GM18508 (cell line): ENCODE measurements around the gene NDRG4.

ENCODE experiments used
- ATAC-seq: cut with Tn5 transposase; IDR thresholded peaks from one replicate; pipeline ENCODE4 v1.9.1; 2021; ENCODE audit warnings: moderate number of reproducible peaks; ENCODE audit not compliant: insufficient read depth, unreplicated experiment

The NDRG4 gene

DNA sequence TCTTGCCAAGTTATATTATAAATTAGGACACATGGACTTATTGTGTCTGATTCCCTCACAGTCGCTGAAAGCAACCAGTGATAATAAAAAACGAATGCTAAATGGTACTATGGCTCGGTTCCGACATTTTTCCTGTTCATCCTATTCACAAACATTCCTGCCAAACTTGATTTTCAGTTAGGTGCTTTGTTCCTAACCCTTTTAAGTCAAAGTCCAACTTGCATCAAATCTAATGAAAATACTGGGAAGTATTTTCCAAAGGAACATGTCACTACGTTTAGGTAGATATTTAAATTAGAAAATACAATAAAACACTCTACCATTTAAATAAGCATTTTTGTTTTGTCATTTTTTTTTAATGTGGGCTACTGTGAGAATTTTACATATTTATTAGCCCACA is 36.3 kb downstream of the NDRG4 start:
- ATAC-seq, result no peak

DNA sequence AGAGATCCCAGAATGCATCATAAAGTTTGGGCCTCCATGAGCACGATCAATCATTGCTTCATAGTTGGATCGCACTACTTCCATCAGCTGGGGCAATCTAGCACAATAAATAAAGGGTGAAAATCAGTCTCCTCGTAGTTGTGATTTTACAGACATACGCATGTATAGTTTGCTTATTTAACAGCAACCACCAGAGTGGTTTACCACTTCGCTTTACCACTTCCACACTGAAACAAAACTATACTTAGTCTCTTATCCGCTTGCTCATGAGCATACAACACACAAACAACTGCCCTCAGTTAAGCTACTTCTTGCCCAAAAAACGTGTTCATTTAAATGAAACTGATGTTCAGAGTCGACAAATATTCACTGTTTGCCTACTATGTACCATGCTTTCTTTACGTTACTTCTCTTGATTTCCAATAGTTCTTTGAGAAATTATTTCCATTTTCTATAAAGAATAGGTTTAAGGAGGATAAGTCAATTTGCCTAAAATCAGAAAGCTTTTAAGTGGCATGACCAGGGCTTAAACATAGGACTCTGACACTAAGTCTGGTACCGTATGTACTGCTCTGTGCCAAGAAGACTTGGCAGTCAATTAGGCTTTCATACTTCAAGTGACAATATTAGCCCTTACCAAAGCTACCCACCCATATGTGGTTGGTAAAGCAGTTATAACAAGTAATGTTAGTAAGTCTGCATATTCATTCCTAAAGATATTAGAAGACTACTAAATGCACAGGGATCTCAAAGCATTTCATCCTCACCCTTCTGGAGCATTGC is 37.4 kb downstream of the NDRG4 start:
- no peak for ATAC-seq

DNA sequence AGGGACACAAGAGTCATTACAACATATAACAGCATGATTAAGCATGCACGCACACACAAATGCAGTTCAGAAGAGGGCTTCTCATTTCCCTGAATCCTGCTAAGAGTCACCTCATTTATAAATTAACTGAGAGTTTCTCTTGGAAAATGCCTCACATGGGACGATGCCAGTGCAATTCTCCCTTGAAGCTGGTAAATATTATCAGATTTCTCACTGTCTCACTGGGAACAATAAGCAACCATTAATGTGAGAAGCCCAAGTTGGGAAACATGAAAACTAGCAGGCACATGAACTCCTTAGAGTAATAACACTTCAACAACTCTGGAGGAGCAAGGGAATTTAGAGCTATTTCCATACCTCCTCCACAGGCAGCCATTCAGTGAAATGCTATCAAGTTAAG is 41.8 kb downstream of the NDRG4 start:
- no peak for ATAC-seq

DNA sequence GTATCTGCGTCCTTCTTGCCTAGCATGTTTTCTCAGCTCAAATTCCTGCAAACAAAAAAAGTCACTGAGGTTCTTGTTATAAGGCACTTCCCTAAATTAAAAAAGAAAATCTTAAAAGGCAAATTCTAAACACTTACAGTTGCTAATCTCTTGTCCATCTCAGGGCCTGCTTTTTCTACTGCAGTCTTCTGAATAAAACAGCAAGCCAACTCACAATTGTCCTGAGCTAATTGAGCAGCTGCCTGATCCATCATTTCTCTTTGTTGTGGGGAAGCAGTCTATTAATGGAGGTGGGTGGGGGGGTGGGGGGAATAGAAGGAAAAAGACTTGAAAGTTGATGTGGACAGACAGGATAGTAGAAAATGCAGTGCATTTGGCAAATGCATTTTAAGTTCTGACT is 42.3 kb downstream of the NDRG4 start:
- no peak for ATAC-seq

DNA sequence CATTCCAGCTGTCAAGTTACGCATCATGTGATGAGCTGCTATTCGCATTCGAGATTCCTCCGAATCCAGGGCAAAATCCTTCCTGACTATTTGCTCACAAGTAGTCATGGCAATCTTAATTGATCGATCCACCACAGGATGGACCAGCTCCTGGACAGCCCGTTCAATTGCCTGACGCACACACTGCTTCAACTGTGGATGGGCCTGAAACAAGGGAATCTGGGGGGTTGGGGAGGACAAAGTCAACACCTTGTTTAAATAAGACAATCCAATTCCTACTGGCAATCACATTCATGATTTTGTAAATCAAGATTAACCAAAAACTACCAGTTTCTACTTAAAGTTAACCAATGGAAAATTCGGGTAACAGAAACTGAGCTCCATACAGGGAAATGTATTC is 43.7 kb downstream of the NDRG4 start:
- ATAC-seq, result no peak

DNA sequence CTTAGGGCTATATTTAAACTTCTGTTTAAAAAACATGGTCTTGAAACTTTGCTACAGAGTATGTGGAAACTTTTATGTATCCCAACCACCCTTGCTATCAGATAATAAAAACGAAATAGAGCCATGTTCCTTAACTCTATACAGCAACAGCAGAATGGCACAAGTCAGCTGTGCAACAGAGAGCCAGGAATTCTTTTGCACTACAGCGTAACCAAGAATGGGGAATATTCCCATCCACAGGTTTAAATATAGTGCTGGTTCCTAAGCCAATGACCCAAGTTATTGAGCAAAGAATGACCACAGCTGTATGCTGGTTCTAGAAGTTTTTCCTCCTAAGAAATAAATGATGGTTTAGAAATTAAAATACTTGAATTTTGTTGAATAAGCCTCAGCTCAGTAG is 48.4 kb downstream of the NDRG4 start:
- no peak for ATAC-seq

DNA sequence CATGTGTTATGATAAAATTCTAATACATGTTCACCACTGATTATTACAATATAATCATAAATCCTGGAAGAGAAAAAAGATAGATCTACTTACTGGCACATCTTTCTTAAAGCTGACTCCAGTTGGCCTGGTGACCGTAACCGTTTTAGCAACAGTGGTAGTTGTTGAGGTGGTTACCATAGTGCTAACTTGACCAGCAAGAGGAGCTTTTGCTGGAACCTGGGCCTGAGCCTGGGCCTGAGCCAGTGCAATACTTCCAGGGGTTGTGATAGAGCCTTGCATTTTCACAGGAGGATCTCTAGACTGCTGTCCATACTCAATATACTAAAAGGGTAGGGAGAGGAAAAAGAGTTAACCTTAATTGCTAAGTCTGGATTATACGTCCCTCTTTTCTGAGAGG is 51.6 kb downstream of the NDRG4 start:
- no peak for ATAC-seq

DNA sequence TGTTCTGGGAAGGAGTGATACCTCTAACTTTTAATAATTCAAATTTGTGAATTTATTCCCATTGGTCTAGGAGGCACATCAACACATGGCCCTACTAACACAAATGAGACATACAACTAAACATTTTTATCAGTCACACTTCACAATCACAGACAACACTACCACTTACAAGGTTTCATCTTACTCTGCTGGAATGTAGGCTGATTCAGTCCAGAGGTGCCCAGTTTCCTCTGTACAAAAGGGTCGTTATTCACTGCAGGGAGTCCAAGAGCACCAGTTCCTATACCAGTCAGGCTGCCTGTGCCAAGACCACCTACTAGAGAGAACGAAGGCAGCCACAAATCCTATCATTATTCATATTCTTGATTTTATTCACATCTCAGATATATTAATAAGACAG is 56.7 kb downstream of the NDRG4 start:
- no peak for ATAC-seq
